ENCODE results near the gene ITGA5.

ITGA5 gene

DNA sequence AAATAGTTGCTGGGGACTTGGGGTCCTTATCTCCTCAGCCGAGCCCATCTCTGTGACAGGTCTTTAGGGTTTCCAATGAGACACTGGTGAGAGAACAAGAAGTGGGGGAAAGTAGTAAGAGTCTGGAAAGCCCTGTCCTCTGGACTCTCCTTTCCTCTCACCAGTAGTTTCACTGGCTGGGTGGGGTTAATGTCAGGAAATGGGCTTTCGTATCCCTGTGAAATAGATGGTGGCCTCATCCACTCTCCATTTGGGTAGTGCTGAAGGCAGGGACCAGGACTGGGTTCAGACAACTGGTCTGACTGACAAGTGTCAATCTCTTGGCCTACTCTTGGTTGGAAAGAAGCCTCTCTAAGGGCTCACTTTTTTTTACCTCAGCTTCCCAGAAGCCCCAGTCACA lies 42.1 kb downstream of the ITGA5 start:
- no peak for DNase-seq (ENCODE audit: low read depth)
- TF ChIP-seq POLR2A (IDR thresholded peaks at IDR 0.05; ENCODE audit: extremely low read depth, insufficient read length) (no peak), MAX (IDR thresholded peaks at IDR 0.05; ENCODE audit: low read depth, low read length) (no peak), MYC (IDR thresholded peaks at IDR 0.05; ENCODE audit: low read depth, low read length) (no peak)
- TF ChIP-seq, protein P1, sequence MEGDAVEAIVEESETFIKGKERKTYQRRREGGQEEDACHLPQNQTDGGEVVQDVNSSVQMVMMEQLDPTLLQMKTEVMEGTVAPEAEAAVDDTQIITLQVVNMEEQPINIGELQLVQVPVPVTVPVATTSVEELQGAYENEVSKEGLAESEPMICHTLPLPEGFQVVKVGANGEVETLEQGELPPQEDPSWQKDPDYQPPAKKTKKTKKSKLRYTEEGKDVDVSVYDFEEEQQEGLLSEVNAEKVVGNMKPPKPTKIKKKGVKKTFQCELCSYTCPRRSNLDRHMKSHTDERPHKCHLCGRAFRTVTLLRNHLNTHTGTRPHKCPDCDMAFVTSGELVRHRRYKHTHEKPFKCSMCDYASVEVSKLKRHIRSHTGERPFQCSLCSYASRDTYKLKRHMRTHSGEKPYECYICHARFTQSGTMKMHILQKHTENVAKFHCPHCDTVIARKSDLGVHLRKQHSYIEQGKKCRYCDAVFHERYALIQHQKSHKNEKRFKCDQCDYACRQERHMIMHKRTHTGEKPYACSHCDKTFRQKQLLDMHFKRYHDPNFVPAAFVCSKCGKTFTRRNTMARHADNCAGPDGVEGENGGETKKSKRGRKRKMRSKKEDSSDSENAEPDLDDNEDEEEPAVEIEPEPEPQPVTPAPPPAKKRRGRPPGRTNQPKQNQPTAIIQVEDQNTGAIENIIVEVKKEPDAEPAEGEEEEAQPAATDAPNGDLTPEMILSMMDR (IDR thresholded peaks at IDR 0.05; ENCODE audit: low read depth, low read length) = no peak
- H3K4me3 ChIP-seq (ENCODE audit: low read depth, low read length) = no peak overlapping the region

- TF ChIP-seq MAX (IDR thresholded peaks at IDR 0.05; ENCODE audit: low read depth, low read length) (no peak), MYC (IDR thresholded peaks at IDR 0.05; ENCODE audit: low read depth, low read length) (no peak), POLR2A (IDR thresholded peaks at IDR 0.05; ENCODE audit: extremely low read depth, insufficient read length) (no peak)
- TF ChIP-seq, protein P1 (IDR thresholded peaks at IDR 0.05; ENCODE audit: low read depth, low read length) = no peak
- H3K4me3 ChIP-seq (ENCODE audit: low read depth, low read length) = no peak overlapping the region
- no peak for DNase-seq (ENCODE audit: low read depth)
Observed at GRCh38 chr12:54376596-54376995, 42.5 kb downstream of the ITGA5 start.

DNA sequence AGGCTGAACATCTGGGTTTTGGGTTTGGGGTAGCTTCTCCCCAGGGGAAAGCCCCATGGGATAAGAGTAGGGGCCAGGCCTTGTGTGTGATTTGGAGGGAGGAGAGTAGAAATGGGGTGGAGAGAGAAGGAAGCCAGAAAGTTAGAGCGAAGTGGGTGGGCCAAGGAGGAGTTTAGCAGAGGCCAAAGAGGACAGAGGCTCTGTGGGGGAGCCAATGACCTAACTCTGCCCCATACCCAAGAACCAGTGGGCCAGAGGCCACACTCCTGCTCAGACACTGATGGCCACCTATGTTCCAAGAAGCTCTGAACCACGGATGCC lies 43.8 kb downstream of the ITGA5 start:
- no peak for DNase-seq (ENCODE audit: low read depth)
- no peak for TF ChIP-seq POLR2A (IDR thresholded peaks at IDR 0.05; ENCODE audit: extremely low read depth, insufficient read length)
- TF ChIP-seq, protein P1 (IDR thresholded peaks at IDR 0.05; ENCODE audit: low read depth, low read length) = no peak
- no peak overlapping the region for H3K4me3 ChIP-seq (ENCODE audit: low read depth, low read length)

GRCh38 chr12:54374562-54375258 lies 44.4 kb downstream of the ITGA5 start:
- H3K4me3 ChIP-seq (ENCODE audit: low read depth, low read length) = no peak overlapping the region
- no peak for TF ChIP-seq MAX (IDR thresholded peaks at IDR 0.05; ENCODE audit: low read depth, low read length)
- no peak for TF ChIP-seq POLR2A (IDR thresholded peaks at IDR 0.05; ENCODE audit: extremely low read depth, insufficient read length)
- TF ChIP-seq MYC (IDR thresholded peaks at IDR 0.05; ENCODE audit: low read depth, low read length) = no peak
- TF ChIP-seq, protein P1 (IDR thresholded peaks at IDR 0.05; ENCODE audit: low read depth, low read length) = no peak
- DNase-seq (ENCODE audit: low read depth) = no peak

DNA sequence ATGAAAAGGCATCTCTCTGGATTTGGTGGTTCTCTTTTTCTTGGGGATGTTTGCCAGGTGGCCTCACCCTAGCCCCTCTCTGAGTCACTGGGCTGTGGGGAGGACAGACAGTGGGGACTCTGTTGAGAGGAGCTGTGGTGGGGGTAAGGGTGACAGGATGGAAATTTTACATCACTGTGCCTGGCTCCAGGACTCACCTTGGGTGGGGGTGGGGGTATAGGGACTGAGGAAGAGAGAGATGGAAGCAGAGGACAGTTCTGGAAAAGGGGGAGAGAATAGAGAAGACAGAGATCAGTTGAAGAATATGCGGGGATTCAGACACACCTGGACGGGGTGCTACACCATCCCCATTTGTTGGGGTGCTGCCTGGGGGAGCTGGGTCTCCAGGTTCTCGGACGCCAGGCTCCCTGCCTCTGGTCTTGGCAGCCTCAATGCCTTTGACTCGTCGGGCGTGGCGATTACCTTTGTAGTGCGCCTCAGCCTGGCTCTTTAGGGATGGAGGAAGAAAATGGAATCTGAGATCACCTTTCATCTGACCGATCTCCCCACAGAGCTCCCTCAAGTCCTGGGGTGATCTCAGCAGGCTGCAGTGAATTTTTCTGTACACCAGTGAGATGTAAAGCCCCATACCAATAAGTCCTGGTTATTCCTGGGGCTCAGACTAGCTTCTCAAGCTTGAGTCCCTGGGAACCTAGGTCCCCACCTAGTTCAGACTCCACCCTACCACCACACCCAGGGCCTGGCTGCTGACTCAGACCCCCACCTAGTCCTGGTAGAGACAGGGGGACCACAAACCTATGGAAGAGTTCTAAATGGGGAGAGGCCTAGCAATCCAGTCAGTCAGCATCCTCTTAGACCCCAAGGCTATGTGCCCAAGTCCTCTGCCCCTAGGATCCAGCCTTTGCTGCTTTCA lies 45.2 kb downstream of the ITGA5 start:
- no peak overlapping the region for H3K4me3 ChIP-seq (ENCODE audit: low read depth, low read length)
- no peak for DNase-seq (ENCODE audit: low read depth)
- no peak for TF ChIP-seq POLR2A (IDR thresholded peaks at IDR 0.05; ENCODE audit: extremely low read depth, insufficient read length)
- no peak for TF ChIP-seq MYC (IDR thresholded peaks at IDR 0.05; ENCODE audit: low read depth, low read length)
- TF ChIP-seq, protein P1 (IDR thresholded peaks at IDR 0.05; ENCODE audit: low read depth, low read length) = no peak
- no peak for TF ChIP-seq MAX (IDR thresholded peaks at IDR 0.05; ENCODE audit: low read depth, low read length)

All from NB4 (cell line).